Nephron progenitor cell (in vitro differentiated cells): ENCODE results near the gene ACOT2.

Experiments used
- DNase-seq: peaks from one replicate; pipeline ENCODE4 v3.0.0; 2021
- H3K27ac Mint-ChIP-seq: 2 replicates; pipeline ENCODE4 v1.8.0; 2021; ENCODE audit warnings: mild to moderate bottlenecking, moderate library complexity, mixed read lengths
- H3K27me3 Mint-ChIP-seq: 2 replicates; pipeline ENCODE4 v1.8.0; 2021; ENCODE audit warnings: mild to moderate bottlenecking, low read depth, mixed read lengths; ENCODE audit not compliant: poor library complexity
- H3K36me3 Mint-ChIP-seq: 2 replicates; pipeline ENCODE4 v1.8.0; 2021; ENCODE audit warnings: low read depth, mixed read lengths
- H3K4me1 Mint-ChIP-seq: 2 replicates; pipeline ENCODE4 v1.8.0; 2021; ENCODE audit warnings: mixed read lengths
- H3K4me3 Mint-ChIP-seq: 2 replicates; pipeline ENCODE4 v1.8.0; 2021; ENCODE audit warnings: mild to moderate bottlenecking, moderate library complexity, mixed read lengths
- H3K9me3 Mint-ChIP-seq: 2 replicates; pipeline ENCODE4 v1.8.0; 2021; ENCODE audit warnings: mild to moderate bottlenecking, moderate library complexity, mixed read lengths
- CTCF ChIP-seq: fragments of 200-600 bp; sonication (generic); IDR thresholded peaks from 2 replicates; pipeline ENCODE4 v1.5.0; 2021; ENCODE audit warnings: antibody characterized with exemption

Gene ACOT2

GRCh38 chr14:73602994-73603393, 34.0 kb downstream of the ACOT2 start:
- peaks cover 21% of the 10 kb centered on the region for H3K9me3 Mint-ChIP-seq
- H3K27ac Mint-ChIP-seq = no peak overlapping the region
- no peak overlapping the region for H3K4me3 Mint-ChIP-seq
- H3K4me1 Mint-ChIP-seq = peaks cover 26% of the 10 kb centered on the region
- TF ChIP-seq CTCF = no peak
- no peak for DNase-seq
- H3K27me3 Mint-ChIP-seq = peaks cover 13% of the 10 kb centered on the region
- H3K36me3 Mint-ChIP-seq = no peaks in the 10 kb centered on the region

- H3K9me3 Mint-ChIP-seq = peaks cover 30% of the 10 kb centered on the region
- H3K36me3 Mint-ChIP-seq = no peaks in the 10 kb centered on the region
- DNase-seq = no peak
- H3K27ac Mint-ChIP-seq = no peak overlapping the region
- TF ChIP-seq CTCF = no peak
- H3K27me3 Mint-ChIP-seq = peaks cover 25% of the 10 kb centered on the region
- no peak overlapping the region for H3K4me3 Mint-ChIP-seq
- peaks cover 10% of the 10 kb centered on the region for H3K4me1 Mint-ChIP-seq
Measured at GRCh38 chr14:73606271-73606670, 37.3 kb downstream of the ACOT2 start.

- Mint-ChIP-seq H3K36me3 (no peaks in the 10 kb centered on the region), H3K4me3 (no peak overlapping the region), H3K27ac (no peak overlapping the region), H3K9me3 (peaks cover 32% of the 10 kb centered on the region), H3K4me1 (peaks cover 8% of the 10 kb centered on the region), H3K27me3 (peaks cover 32% of the 10 kb centered on the region)
- no peak for DNase-seq
- TF ChIP-seq CTCF = no peak
Measured at GRCh38 chr14:73607241-73607640, 38.2 kb downstream of the ACOT2 start.

GRCh38 chr14:73610687-73611086, 41.7 kb downstream of the ACOT2 start:
- no peak for TF ChIP-seq CTCF
- no peak for DNase-seq
- Mint-ChIP-seq H3K36me3 (no peaks in the 10 kb centered on the region), H3K9me3 (peaks cover 22% of the 10 kb centered on the region), H3K27ac (no peak overlapping the region), H3K4me3 (no peak overlapping the region), H3K27me3 (peaks cover 53% of the 10 kb centered on the region), H3K4me1 (no peaks in the 10 kb centered on the region)

- Mint-ChIP-seq H3K9me3 (peaks cover 10% of the 10 kb centered on the region), H3K27me3 (peaks cover 54% of the 10 kb centered on the region), H3K4me1 (no peaks in the 10 kb centered on the region), H3K4me3 (peak within 1 kb of the TSS; percentile 90), H3K36me3 (no peaks in the 10 kb centered on the region), H3K27ac (no peak within 1 kb of the TSS)
- DNase-seq = peak; percentile 78
- TF ChIP-seq CTCF = no peak
Measured at GRCh38 chr14:73612339-73613045, 43.5 kb downstream of the ACOT2 start, which contains the start of gene ACOT6. Gene ACOT6 (plus strand): TSS chr14:73612517. CDS start chr14:73612572, 55 bp downstream.

- peaks cover 10% of the 10 kb centered on the region for H3K9me3 Mint-ChIP-seq
- TF ChIP-seq CTCF = no peak
- DNase-seq = no peak
- H3K36me3 Mint-ChIP-seq = no peaks in the 10 kb centered on the region
- H3K27ac Mint-ChIP-seq = no peak overlapping the region
- H3K4me1 Mint-ChIP-seq = no peaks in the 10 kb centered on the region
- H3K27me3 Mint-ChIP-seq = peaks cover 54% of the 10 kb centered on the region
- peak overlapping the region; percentile 90 for H3K4me3 Mint-ChIP-seq
Measured at GRCh38 chr14:73613046-73613383, 44.0 kb downstream of the ACOT2 start.
